ENCODE data around the gene WDR46. TPM values are rescaled to one million over a fixed set of nuclear protein-coding genes. Genes with fewer than 3 reads are reported as not detected.

WDR46 gene
- total and polyA plus RNA-seq, 2 of the 13 experiments (the other 11 are each of a cell fraction or from before 2014, with no cell fraction given), result 47.4 to 105 TPM

GRCh38 chr6:33247977-33248642 lies 40.9 kb downstream of the WDR46 start (continued):
- TF ChIP-seq SNAPC4 (CRISPR knock-in tag; IDR thresholded peaks at IDR 0.05), result no peak
- TF ChIP-seq TCF7 (IDR thresholded peaks at IDR 0.05; ENCODE audit: low read depth), result no peak
- no peak for TF ChIP-seq PBX3 (CRISPR knock-in tag; IDR thresholded peaks at IDR 0.05; ENCODE audit: borderline replicate concordance)
- peak; percentile 88; the same call in 1 of the 2 replicates for TF ChIP-seq TGIF2 (CRISPR knock-in tag; IDR thresholded peaks at IDR 0.05)
- no peak for TF ChIP-seq ZNF234 (CRISPR knock-in tag; conservative IDR thresholded peaks at IDR 0.05)
- no peak for TF ChIP-seq ZNF761 (CRISPR knock-in tag; conservative IDR thresholded peaks at IDR 0.05)
- TF ChIP-seq NFE2L2 (IDR thresholded peaks at IDR 0.05; ENCODE audit: low read length), result 0 out of 2 replicates have a peak, but pooled peaks have one; percentile 1
- TF ChIP-seq RFX1 (IDR thresholded peaks at IDR 0.05), result no peak
- TF ChIP-seq PATZ1 (CRISPR knock-in tag; IDR thresholded peaks at IDR 0.05), result peak; percentile 71
- no peak for TF ChIP-seq CREB1 (IDR thresholded peaks at IDR 0.05)
- TF ChIP-seq CREB1 (CRISPR knock-in tag; IDR thresholded peaks at IDR 0.05), result no peak
- no peak for TF ChIP-seq ZNF274 (CRISPR knock-in tag; IDR thresholded peaks at IDR 0.05)
- TF ChIP-seq IKZF1 (IDR thresholded peaks at IDR 0.05), result no peak
- no peak for TF ChIP-seq NR2F2 (IDR thresholded peaks at IDR 0.05; ENCODE audit: borderline replicate concordance, low read depth)
- no peak for TF ChIP-seq ZNF597 (CRISPR knock-in tag; IDR thresholded peaks at IDR 0.05)
- TF ChIP-seq RXRB (CRISPR knock-in tag; IDR thresholded peaks at IDR 0.05; ENCODE audit: borderline replicate concordance), result peak; percentile 85
- no peak for TF ChIP-seq HNRNPLL (IDR thresholded peaks at IDR 0.05; ENCODE audit: low read depth, low read length, poor library complexity, severe bottlenecking)
- no peak for TF ChIP-seq CHCHD3 (CRISPR knock-in tag; IDR thresholded peaks at IDR 0.05)
- no peak for TF ChIP-seq ZNF501 (CRISPR knock-in tag; IDR thresholded peaks at IDR 0.05)
- TF ChIP-seq POGZ (CRISPR knock-in tag; IDR thresholded peaks at IDR 0.05), result no peak
